Measurements from ENCODE around the gene GRIK4.

DNA sequence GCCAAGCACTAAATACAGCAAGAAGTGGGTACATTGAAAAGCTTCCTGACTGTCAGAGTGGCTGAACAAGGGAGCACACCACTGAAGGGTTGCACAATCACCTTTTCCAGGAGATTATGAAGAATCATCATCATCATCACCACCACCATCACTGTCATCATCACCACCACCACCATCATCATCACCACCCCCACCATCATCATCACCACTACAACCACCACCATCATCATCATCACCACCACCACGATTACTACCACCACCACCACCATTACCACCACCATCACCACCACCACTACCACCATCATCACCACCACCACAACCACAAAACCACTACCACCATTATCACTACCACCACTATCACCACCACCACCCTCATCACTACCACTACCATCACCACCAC lies 364.4 kb downstream of the GRIK4 start:
- TF ChIP-seq, protein P1, sequence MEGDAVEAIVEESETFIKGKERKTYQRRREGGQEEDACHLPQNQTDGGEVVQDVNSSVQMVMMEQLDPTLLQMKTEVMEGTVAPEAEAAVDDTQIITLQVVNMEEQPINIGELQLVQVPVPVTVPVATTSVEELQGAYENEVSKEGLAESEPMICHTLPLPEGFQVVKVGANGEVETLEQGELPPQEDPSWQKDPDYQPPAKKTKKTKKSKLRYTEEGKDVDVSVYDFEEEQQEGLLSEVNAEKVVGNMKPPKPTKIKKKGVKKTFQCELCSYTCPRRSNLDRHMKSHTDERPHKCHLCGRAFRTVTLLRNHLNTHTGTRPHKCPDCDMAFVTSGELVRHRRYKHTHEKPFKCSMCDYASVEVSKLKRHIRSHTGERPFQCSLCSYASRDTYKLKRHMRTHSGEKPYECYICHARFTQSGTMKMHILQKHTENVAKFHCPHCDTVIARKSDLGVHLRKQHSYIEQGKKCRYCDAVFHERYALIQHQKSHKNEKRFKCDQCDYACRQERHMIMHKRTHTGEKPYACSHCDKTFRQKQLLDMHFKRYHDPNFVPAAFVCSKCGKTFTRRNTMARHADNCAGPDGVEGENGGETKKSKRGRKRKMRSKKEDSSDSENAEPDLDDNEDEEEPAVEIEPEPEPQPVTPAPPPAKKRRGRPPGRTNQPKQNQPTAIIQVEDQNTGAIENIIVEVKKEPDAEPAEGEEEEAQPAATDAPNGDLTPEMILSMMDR (IDR thresholded peaks at IDR 0.05) = no peak
- TF ChIP-seq POLR2A (IDR thresholded peaks at IDR 0.05) = no peak
